ENCODE results near the gene GIMAP2.
"Not testable (repeated sequence)": the region's sequence is repeated elsewhere in the genome, so short reads cannot be mapped to it uniquely, and the experiment has no call there.

GIMAP2 gene

GRCh38 chr7:150685219-150686029, at the start of gene GIMAP2:
Gene GIMAP2 (plus strand): TSS chr7:150685706. CDS start chr7:150687060, 1,354 bp downstream.
- DNase-seq, result no peak

GRCh38 chr7:150641854-150642253, 43.7 kb upstream of the GIMAP2 start:
- DNase-seq, result no peak

GRCh38 chr7:150642926-150643325, 42.6 kb upstream of the GIMAP2 start:
- no peak for DNase-seq

GRCh38 chr7:150645259-150646020, 40.1 kb upstream of the GIMAP2 start:
- DNase-seq, result no peak

- DNase-seq, result no peak
Measured at GRCh38 chr7:150648353-150649079, 37.0 kb upstream of the GIMAP2 start.

- DNase-seq, result no peak
Measured at GRCh38 chr7:150649080-150649385, 36.5 kb upstream of the GIMAP2 start.

- DNase-seq, result no peak
Measured at GRCh38 chr7:150654692-150655091, 30.8 kb upstream of the GIMAP2 start.

- no peak for DNase-seq
Measured at GRCh38 chr7:150656047-150656446, 29.5 kb upstream of the GIMAP2 start.

- no peak for DNase-seq
Measured at GRCh38 chr7:150657526-150657925, 28.0 kb upstream of the GIMAP2 start.

- no peak for DNase-seq
Measured at GRCh38 chr7:150660939-150661613, 24.4 kb upstream of the GIMAP2 start.

- not testable (repeated sequence) for DNase-seq
Measured at GRCh38 chr7:150662821-150663220, 22.7 kb upstream of the GIMAP2 start.

GRCh38 chr7:150663802-150664494, 21.6 kb upstream of the GIMAP2 start:
- DNase-seq, result no peak

GRCh38 chr7:150665089-150665748, 20.3 kb upstream of the GIMAP2 start:
- no peak for DNase-seq

GRCh38 chr7:150665896-150666295, 19.6 kb upstream of the GIMAP2 start:
- DNase-seq, result no peak

- no peak for DNase-seq
Measured at GRCh38 chr7:150666412-150666811, 19.1 kb upstream of the GIMAP2 start.

GRCh38 chr7:150668472-150668911, 17.0 kb upstream of the GIMAP2 start:
- DNase-seq, result no peak

- DNase-seq, result no peak
Measured at GRCh38 chr7:150668977-150669376, 16.5 kb upstream of the GIMAP2 start.

GRCh38 chr7:150671798-150672585, 13.5 kb upstream of the GIMAP2 start:
- not testable (repeated sequence) for DNase-seq

- no peak for DNase-seq
Measured at GRCh38 chr7:150675714-150676113, 9.8 kb upstream of the GIMAP2 start.

GRCh38 chr7:150676276-150676675, 9.2 kb upstream of the GIMAP2 start:
- DNase-seq, result not testable (repeated sequence)

GRCh38 chr7:150676854-150677253, 8.7 kb upstream of the GIMAP2 start:
- DNase-seq, result not testable (repeated sequence)

Data from NCI-H2227 treated with DMSO at 0.1 percent for 48 hours (cell line).